PC-9 (cell line): ENCODE results near the gene ERRFI1.

Experiments used
- CTCF ChIP-seq: fragments of 200-600 bp; sonication (generic); conservative IDR thresholded peaks from 2 replicates; pipeline ENCODE4 v1.6.1; 2017; ENCODE audit warnings: mixed run types, antibody characterized with exemption, mild to moderate bottlenecking, moderate library complexity
- EZH2 ChIP-seq: fragments of 200-600 bp; sonication (generic); IDR thresholded peaks from 2 replicates; pipeline ENCODE4 v1.8.0; 2017; ENCODE audit warnings: antibody characterized with exemption, low read depth

DNA sequence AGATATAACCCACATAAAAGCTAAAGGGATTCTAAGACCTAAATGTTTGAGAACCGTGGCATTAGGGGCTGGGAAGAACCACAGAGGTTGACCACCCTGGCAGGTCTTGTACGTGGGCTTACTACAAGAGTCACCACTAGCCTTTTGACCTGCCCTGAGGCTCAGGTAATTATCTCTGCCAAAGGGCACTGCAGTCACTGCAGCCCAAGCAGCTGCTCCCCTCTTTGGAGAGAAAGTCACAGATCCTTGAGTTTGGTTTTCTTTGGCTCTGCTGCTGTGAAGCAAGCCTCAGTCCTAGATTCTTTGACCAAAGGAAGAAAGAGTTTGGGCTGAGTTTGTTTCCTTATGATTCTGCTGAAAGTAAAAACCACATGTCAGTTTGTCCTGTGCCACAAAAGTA is 53.0 kb downstream of the ERRFI1 start:
- TF ChIP-seq CTCF (no peak), EZH2 (no peak)
